BLaER1 treated with 17β-estradiol and CSF1 and Interleukin-3, amounts not matched to agents 10 nM and 100 nM (cell line): Measurements from ENCODE around the gene DPYSL3.

Experiments
- H3K27ac ChIP-seq, 11 experiments: shearing (Covaris generic); formaldehyde crosslinking; 2 replicates each; pipeline ENCODE4 v1.8.1; 2022
- H3K27me3 ChIP-seq, 11 experiments: shearing (Covaris generic); formaldehyde crosslinking; 2 replicates each; pipeline ENCODE4 v1.8.1; 2022
- H3K36me3 ChIP-seq, 11 experiments: shearing (Covaris generic); formaldehyde crosslinking; 2 replicates each; pipeline ENCODE4 v1.8.1; 2022
- H3K4me1 ChIP-seq, 10 experiments: shearing (Covaris generic); formaldehyde crosslinking; 2 replicates each; pipeline ENCODE4 v1.8.1; 2022
- H3K4me2 ChIP-seq, 11 experiments: shearing (Covaris generic); formaldehyde crosslinking; 2 replicates each; pipeline ENCODE4 v1.8.1; 2022
- H3K4me3 ChIP-seq, 10 experiments: shearing (Covaris generic); formaldehyde crosslinking; 2 replicates each; pipeline ENCODE4 v1.8.1; 2022
- H3K9ac ChIP-seq, 11 experiments: shearing (Covaris generic); formaldehyde crosslinking; 2 replicates each; pipeline ENCODE4 v1.8.1; 2022
- H3K9me3 ChIP-seq, 11 experiments: shearing (Covaris generic); formaldehyde crosslinking; replicated peaks in 1 of 11; 2 replicates each; pipeline ENCODE4 v1.8.1; 2022
- H4K20me1 ChIP-seq, 11 experiments: shearing (Covaris generic); formaldehyde crosslinking; 2 replicates each; pipeline ENCODE4 v1.8.1; 2022
- Cebpa-rat ChIP-seq, 11 experiments: shearing (Covaris generic); IDR thresholded peaks; 2 replicates each; pipeline ENCODE4 v1.8.1; 2022

Gene DPYSL3

DNA sequence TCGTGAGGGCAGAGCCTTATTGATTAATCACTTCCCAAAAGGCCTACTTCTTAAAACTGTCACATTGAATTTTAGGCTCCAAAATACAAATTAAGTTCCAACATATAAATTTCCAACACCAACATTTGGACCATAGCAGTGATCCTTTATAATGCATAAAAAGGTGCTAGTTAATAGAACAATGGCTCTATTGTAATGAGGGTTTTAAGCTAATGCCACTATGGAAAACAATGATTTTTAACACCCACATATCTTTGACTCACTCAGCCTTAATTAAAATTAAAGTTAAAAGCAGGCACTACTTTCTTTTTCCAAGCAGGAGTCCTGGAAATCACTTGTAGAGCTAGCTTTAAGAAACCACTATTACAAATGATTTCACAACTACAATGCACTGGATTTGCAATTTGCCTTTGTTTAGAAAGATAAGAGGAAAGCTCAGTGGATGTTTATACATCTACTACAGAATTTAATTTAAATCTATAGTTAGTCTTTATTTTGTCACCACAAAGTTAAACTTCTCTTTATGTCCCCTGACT is 41.8 kb downstream of the DPYSL3 start:
- no peak overlapping the region for H3K4me2 ChIP-seq
- H3K4me1 ChIP-seq: no peaks in the 10 kb centered on the region
- H3K27me3 ChIP-seq: no peaks in the 10 kb centered on the region
- TF ChIP-seq Cebpa-rat (IDR thresholded peaks at IDR 0.05): no peak
- no peak overlapping the region for H3K9ac ChIP-seq
- no peak overlapping the region for H3K27ac ChIP-seq
- H3K9me3 ChIP-seq: no peaks in the 10 kb centered on the region
- no peak overlapping the region for H3K4me3 ChIP-seq
- H4K20me1 ChIP-seq: no peaks in the 10 kb centered on the region
- no peaks in the 10 kb centered on the region for H3K36me3 ChIP-seq

DNA sequence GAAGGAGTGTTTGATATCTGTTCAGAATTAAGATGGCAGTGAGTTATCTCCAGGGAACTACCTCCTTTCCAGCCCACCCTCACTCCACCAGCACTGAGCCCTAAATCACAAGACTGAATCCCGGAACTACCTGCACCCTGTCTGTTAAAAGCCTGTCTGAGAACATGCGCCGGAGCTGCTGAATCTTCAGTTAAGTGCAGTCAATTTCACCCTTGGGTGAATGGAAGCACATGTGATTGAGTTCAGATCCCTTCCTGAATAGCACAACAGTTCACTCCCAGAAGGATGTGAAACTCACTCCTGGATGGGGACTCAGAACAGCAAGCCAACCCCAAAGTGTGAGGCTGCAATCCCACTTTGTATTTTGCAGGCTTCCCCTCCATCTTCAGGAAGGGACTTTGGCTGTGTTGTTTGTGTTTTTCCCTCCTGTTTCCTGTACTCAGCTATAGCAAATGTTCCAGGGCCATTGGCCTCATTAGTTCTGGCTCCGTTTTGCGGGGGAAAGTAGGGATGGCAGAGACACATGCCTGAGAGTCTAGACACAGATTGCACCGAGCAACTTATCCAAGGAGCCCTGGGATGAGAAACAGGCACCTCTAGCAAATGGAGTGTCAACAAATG is 43.4 kb downstream of the DPYSL3 start:
- no peaks in the 10 kb centered on the region for H3K36me3 ChIP-seq
- no peak overlapping the region for H3K4me2 ChIP-seq
- peaks cover 0 to 4% (median 0%) of the 10 kb centered on the region in 11 experiments; a peak in 3 of 22 replicates for H3K9me3 ChIP-seq
- no peak overlapping the region for H3K27ac ChIP-seq
- TF ChIP-seq Cebpa-rat (IDR thresholded peaks at IDR 0.05): no peak
- H3K4me3 ChIP-seq: no peak overlapping the region
- no peaks in the 10 kb centered on the region for H4K20me1 ChIP-seq
- no peak overlapping the region for H3K9ac ChIP-seq
- H3K27me3 ChIP-seq: no peaks in the 10 kb centered on the region
- no peaks in the 10 kb centered on the region for H3K4me1 ChIP-seq

DNA sequence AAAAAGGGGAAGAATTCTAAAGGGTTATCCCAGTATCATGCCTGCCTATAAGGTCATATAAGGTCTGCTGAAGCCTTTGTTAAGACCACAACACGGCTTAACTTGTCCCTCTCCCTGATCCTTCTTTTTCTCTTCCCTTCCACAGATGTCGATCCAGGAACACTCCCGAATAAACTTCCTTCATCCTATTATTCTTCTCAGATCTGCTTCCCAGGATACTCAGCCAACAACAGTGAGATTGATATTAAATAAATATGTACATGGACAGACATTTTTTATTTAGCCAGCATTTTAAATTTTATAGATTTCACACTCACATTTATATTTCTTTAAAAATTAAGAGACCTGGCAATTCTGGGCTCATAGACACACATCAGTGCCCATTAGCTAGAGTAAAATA is 44.1 kb downstream of the DPYSL3 start:
- no peak overlapping the region for H3K4me2 ChIP-seq
- no peaks in the 10 kb centered on the region for H4K20me1 ChIP-seq
- H3K27ac ChIP-seq: no peak overlapping the region
- H3K4me3 ChIP-seq: no peak overlapping the region
- no peak for TF ChIP-seq Cebpa-rat (IDR thresholded peaks at IDR 0.05)
- H3K9ac ChIP-seq: no peak overlapping the region
- no peaks in the 10 kb centered on the region for H3K4me1 ChIP-seq
- no peaks in the 10 kb centered on the region for H3K27me3 ChIP-seq
- H3K9me3 ChIP-seq: peaks cover 0 to 7% (median 0%) of the 10 kb centered on the region in 11 experiments; a peak in 3 of 22 replicates
- H3K36me3 ChIP-seq: no peaks in the 10 kb centered on the region

DNA sequence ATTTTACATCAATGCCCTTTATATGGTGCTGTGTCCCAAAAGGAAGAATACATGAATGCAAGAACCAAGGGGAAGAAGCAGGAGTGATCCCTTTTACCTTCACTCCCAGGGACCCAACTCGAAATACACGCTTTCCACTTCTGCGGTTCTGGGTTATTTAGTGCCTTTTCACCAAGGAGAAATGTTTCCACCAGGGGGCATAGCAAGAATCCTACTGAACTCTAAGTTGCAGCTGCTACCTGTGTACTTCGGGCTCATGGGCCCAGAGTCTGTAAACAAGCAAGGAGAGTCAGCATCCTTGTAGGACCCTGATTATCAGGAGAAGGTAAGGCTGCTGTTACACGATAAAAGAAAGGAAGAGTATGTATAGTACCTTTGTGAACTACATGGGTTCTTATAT is 45.7 kb downstream of the DPYSL3 start:
- H3K4me3 ChIP-seq: no peak overlapping the region
- no peak overlapping the region for H3K4me2 ChIP-seq
- no peaks in the 10 kb centered on the region for H3K4me1 ChIP-seq
- H4K20me1 ChIP-seq: no peaks in the 10 kb centered on the region
- TF ChIP-seq Cebpa-rat (IDR thresholded peaks at IDR 0.05): no peak
- no peaks in the 10 kb centered on the region for H3K36me3 ChIP-seq
- peaks cover 0 to 8% (median 0%) of the 10 kb centered on the region in 11 experiments; a peak in 3 of 22 replicates for H3K9me3 ChIP-seq
- H3K27ac ChIP-seq: no peak overlapping the region
- H3K9ac ChIP-seq: no peak overlapping the region
- no peaks in the 10 kb centered on the region for H3K27me3 ChIP-seq

DNA sequence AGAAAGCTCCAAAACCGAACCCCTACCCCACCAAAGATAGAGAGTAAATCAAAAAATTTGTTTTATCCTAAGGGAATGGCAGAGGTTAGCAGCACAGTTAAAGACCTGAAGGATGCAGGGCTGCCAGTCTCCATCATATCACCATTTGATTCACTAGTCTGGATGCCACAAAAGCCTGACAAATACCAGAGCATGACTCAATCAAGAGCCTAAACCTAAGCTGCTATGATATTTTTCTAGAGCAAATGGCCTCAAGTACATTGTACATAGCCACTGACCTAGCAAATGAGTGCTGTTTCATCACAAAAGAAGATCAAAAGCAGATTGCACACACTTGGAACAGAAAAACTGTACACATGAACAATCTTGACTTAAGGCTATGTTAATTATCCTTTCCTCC is 48.0 kb downstream of the DPYSL3 start:
- Histone ChIP-seq H3K4me2 (no peak overlapping the region), H3K4me3 (no peak overlapping the region), H3K9ac (no peak overlapping the region), H3K27me3 (no peaks in the 10 kb centered on the region), H3K4me1 (no peaks in the 10 kb centered on the region), H3K27ac (no peak overlapping the region), H3K36me3 (no peaks in the 10 kb centered on the region), H4K20me1 (no peaks in the 10 kb centered on the region), H3K9me3 (peaks cover 0 to 8% (median 0%) of the 10 kb centered on the region in 11 experiments; a peak in 3 of 22 replicates)
- no peak for TF ChIP-seq Cebpa-rat (IDR thresholded peaks at IDR 0.05)

DNA sequence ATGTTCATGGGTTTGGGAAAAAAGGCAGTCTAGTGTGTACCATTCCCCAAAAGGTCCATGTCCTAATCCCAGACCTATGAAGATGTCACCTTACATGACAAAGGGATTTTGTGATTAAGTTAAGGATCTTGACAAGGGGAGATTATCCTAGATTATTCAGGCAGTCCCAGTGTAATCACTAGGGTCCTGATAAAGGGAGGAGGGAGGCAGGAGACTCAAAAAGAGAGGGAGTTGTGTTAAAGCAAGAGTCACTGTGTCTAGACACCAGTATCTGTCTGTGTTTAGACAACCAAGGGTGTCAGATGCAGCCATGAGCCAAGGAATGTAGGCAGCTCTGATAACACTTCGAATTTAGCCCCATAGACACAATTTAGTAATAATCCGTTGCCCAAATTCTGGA is 49.5 kb downstream of the DPYSL3 start:
- Histone ChIP-seq H3K4me2 (no peak overlapping the region), H3K27ac (no peak overlapping the region), H3K9me3 (peaks cover 0 to 8% (median 0%) of the 10 kb centered on the region in 11 experiments; a peak in 3 of 22 replicates), H3K36me3 (no peaks in the 10 kb centered on the region), H3K27me3 (0 out of 22 replicates have a peak, but pooled peaks cover 0 to under 1% (median 0%) of the 10 kb centered on the region in 11 experiments), H3K4me3 (no peak overlapping the region), H4K20me1 (no peaks in the 10 kb centered on the region), H3K4me1 (peaks cover 7 to 9% (median 8%) of the 10 kb centered on the region in 10 experiments), H3K9ac (no peak overlapping the region)
- no peak for TF ChIP-seq Cebpa-rat (IDR thresholded peaks at IDR 0.05)

DNA sequence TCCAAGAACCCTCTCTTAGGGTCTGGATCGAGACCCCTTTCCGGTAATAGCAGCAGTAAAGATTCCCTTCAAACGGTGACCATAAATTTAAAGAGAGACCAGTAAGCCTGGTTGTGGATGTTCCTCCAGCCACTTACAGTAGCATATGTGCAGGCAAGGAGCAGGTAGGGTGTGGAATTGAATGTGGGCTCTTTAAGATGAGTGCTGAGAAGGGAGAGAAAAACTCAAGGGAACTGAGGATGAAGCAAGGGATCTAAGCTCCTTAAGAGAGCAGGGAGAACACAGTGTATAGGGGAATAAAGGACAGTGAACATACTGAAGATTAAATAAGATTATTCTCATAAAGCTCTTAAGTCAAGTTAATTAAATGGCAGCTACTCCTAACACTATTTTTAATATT is 51.3 kb downstream of the DPYSL3 start:
- Histone ChIP-seq H4K20me1 (no peaks in the 10 kb centered on the region), H3K27ac (no peak overlapping the region), H3K36me3 (no peaks in the 10 kb centered on the region), H3K4me1 (peaks cover 17 to 24% (median 20%) of the 10 kb centered on the region in 10 experiments), H3K4me2 (no peak overlapping the region), H3K27me3 (peaks cover 9 to 17% (median 12%) of the 10 kb centered on the region in 11 experiments), H3K9me3 (peaks cover 0 to 8% (median 0%) of the 10 kb centered on the region in 11 experiments; a peak in 3 of 22 replicates), H3K4me3 (no peak overlapping the region), H3K9ac (no peak overlapping the region)
- no peak for TF ChIP-seq Cebpa-rat (IDR thresholded peaks at IDR 0.05)

DNA sequence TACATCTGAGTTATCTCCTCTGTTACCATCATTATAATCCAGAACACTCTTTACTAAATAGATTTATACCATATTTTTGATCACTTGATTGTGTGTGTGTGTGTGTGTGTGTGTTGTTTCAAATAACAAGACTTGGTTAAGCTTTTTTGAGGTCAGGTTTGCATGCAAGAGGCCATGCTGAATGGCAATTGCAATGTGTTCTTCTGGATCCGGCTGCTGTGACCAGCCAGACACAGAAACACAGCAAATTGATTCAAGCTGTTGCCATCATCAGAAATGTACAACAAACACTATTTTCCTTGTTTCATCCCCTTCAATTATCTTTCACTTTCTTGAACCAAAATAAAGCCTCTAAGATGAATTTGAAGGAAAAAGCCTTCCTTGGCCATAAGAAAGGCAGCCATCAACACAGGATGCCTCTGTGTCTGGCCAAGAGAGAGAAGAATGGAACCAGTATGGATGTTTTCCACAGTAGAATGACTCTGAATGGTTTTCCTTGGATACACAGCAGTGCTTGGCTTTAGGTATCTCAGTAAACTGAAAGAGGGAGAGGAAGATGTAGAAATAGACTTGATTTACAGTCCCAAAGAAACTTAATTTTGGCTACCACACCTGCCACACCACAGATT is 53.9 kb downstream of the DPYSL3 start:
- H3K27me3 ChIP-seq: peaks cover 35 to 43% (median 38%) of the 10 kb centered on the region in 11 experiments
- H3K9me3 ChIP-seq: peaks cover 0 to 5% (median 0%) of the 10 kb centered on the region in 11 experiments; a peak in 2 of 22 replicates
- H3K27ac ChIP-seq: peak overlapping the region in 1 of 11 experiments; percentile 9; a peak in 2 of 22 replicates
- no peaks in the 10 kb centered on the region for H3K36me3 ChIP-seq
- no peak overlapping the region for H3K4me3 ChIP-seq
- no peak for TF ChIP-seq Cebpa-rat (IDR thresholded peaks at IDR 0.05)
- peaks cover 0 to 3% (median 0%) of the 10 kb centered on the region in 11 experiments; a peak in 1 of 22 replicates for H4K20me1 ChIP-seq
- H3K9ac ChIP-seq: no peak overlapping the region
- H3K4me1 ChIP-seq: peaks cover 24 to 34% (median 27%) of the 10 kb centered on the region in 10 experiments
- H3K4me2 ChIP-seq: peak overlapping the region; percentile 42 to 100 (median 95); a peak in 20 of 22 replicates

DNA sequence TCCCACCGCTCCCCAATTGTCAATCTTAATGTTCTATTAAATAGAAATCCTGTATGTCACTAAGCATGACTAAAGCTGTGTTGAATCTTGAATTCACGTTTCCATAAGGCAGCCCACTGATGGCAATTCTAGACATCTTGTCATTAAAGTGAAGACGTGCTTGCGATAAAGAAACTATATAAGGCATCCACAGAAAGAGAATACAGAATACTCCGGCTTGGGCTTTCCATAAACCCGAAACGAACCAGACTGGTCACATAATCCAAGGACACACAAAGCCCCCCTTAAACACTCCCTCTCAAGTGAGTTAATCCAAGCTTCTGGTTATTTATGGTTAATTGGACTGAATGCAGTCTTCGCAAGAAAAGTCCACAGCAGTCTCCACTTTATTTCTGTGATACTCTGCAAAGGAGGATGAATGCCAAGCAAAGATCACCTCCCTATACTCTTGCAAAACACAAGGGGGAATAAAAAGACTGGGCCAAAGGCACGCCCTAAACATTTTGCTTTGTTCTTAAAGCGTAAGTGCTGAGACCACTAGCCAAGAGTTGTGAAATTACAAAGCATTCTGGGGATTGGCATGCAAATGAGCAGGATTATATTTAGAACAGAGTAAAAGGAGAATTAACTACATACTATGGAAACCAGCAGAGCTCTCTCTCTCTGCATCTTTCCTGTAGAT is 54.7 kb downstream of the DPYSL3 start:
- Histone ChIP-seq H3K36me3 (no peaks in the 10 kb centered on the region), H3K4me2 (peak overlapping the region; percentile 42 to 100 (median 95); a peak in 21 of 22 replicates), H3K9me3 (no peaks in the 10 kb centered on the region; a peak in 1 of 22 replicates), H3K27me3 (peaks cover 35 to 48% (median 39%) of the 10 kb centered on the region in 11 experiments), H3K9ac (no peak overlapping the region), H4K20me1 (peaks cover 0 to 3% (median 0%) of the 10 kb centered on the region in 11 experiments; a peak in 1 of 22 replicates), H3K4me1 (peaks cover 24 to 34% (median 27%) of the 10 kb centered on the region in 10 experiments), H3K4me3 (no peak overlapping the region), H3K27ac (peak overlapping the region in 2 of 11 experiments; percentile 9; a peak in 2 of 22 replicates)
- peak in 2 of 11 experiments; percentile 38 to 62; a peak in 2 of 22 replicates for TF ChIP-seq Cebpa-rat (IDR thresholded peaks at IDR 0.05)
